Activated naive CD8-positive, alpha-beta T cell (primary cell): ENCODE measurements around the gene RNF144B.
"Not testable (repeated sequence)": the region's sequence is repeated elsewhere in the genome, so short reads cannot be mapped to it uniquely, and the experiment has no call there.

ENCODE experiments used
- H3K27ac Mint-ChIP-seq: one replicate; pipeline ENCODE4 v1.8.0; 2021; ENCODE audit warnings: mixed read lengths
- H3K27me3 Mint-ChIP-seq: one replicate; pipeline ENCODE4 v1.8.0; 2021; ENCODE audit warnings: mixed read lengths
- H3K36me3 Mint-ChIP-seq: one replicate; pipeline ENCODE4 v1.8.0; 2021; ENCODE audit warnings: mixed read lengths
- H3K4me1 Mint-ChIP-seq: one replicate; pipeline ENCODE4 v1.8.0; 2021; ENCODE audit warnings: low read depth, mixed read lengths
- H3K4me3 Mint-ChIP-seq: one replicate; pipeline ENCODE4 v1.8.0; 2021; ENCODE audit warnings: mild to moderate bottlenecking, mixed read lengths
- H3K9me3 Mint-ChIP-seq: one replicate; pipeline ENCODE4 v1.8.0; 2021; ENCODE audit warnings: low read depth, mixed read lengths

RNF144B gene

DNA sequence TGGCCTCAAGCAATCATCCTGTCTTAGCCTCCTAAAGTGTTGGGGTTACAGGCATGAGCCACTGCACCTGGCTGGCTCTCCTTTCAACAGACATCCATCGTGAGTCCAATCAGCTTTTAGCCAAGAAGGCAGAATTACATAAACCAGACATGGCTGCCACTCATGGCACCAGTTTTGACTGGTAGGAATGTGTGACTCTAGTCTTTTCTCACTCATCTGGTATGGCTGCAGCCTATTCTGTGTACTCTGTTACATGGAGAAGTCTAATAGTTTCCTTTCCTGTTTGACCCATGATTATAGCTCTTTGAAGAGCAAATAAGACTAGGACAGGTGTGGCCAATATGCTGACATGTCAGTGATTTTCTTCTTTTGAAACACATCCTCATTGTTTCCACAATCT, 27.0 kb upstream of the RNF144B start:
- peaks cover 5% of the 10 kb centered on the region for H3K9me3 Mint-ChIP-seq
- no peak overlapping the region for H3K27ac Mint-ChIP-seq
- peaks cover 5% of the 10 kb centered on the region for H3K36me3 Mint-ChIP-seq
- H3K4me3 Mint-ChIP-seq: no peak overlapping the region
- peaks cover 4% of the 10 kb centered on the region for H3K27me3 Mint-ChIP-seq
- H3K4me1 Mint-ChIP-seq: no peaks in the 10 kb centered on the region

GRCh38 chr6:18362058-18362561, 25.0 kb upstream of the RNF144B start:
- Mint-ChIP-seq H3K4me3 (no peak overlapping the region), H3K9me3 (peaks cover 5% of the 10 kb centered on the region), H3K27ac (no peak overlapping the region), H3K4me1 (no peaks in the 10 kb centered on the region), H3K27me3 (peaks cover 4% of the 10 kb centered on the region), H3K36me3 (peaks cover 5% of the 10 kb centered on the region)

DNA sequence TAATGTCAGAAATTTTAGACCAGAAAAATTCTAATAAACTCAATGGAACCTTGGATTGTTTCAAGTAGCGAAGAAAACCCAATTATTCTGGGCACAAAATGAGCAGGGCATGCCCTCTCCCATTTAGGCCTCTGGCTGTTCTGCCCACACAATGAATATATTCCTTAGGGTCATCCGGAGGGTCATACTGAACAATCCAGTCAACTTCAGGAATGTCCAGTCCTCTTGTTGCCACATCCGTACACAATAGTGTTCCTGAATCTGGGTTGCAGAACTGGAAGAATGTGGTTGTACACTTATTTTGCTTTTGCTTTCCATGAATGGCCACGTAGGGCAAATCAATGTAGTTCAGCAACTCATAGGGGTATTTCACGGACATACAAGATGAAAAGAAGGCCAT, 23.4 kb upstream of the RNF144B start:
- no peak overlapping the region for H3K27ac Mint-ChIP-seq
- H3K27me3 Mint-ChIP-seq: peaks cover 2% of the 10 kb centered on the region
- no peak overlapping the region for H3K4me3 Mint-ChIP-seq
- H3K9me3 Mint-ChIP-seq: no peaks in the 10 kb centered on the region
- no peaks in the 10 kb centered on the region for H3K36me3 Mint-ChIP-seq
- no peaks in the 10 kb centered on the region for H3K4me1 Mint-ChIP-seq

GRCh38 chr6:18364561-18364960, 22.6 kb upstream of the RNF144B start:
- H3K36me3 Mint-ChIP-seq, H3K9me3 Mint-ChIP-seq, H3K4me3 Mint-ChIP-seq, H3K27me3 Mint-ChIP-seq, H3K4me1 Mint-ChIP-seq, H3K27ac Mint-ChIP-seq: not testable (repeated sequence)

DNA sequence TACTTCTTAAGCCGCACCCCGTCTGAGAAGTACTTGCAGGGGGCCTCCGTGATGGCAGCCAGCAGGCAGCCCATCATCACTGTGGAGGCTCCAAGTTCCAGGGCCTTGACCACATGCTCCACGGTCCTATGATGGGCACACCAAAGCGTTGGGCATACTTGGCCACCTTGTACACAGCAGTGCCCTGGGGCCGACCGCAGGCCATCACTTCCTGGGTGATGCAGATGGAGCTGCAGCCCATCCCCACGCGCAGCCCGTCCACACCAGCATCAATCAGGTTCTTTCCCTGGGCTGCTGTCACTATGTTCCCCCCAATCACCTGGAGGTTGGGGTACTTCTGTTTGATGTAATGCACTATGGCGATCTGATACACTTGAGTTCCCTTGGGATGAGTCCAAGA, 19.8 kb upstream of the RNF144B start:
- Mint-ChIP-seq H3K27ac (no peak overlapping the region), H3K4me3 (no peak overlapping the region), H3K9me3 (no peaks in the 10 kb centered on the region), H3K27me3 (no peaks in the 10 kb centered on the region), H3K36me3 (no peaks in the 10 kb centered on the region), H3K4me1 (no peaks in the 10 kb centered on the region)

DNA sequence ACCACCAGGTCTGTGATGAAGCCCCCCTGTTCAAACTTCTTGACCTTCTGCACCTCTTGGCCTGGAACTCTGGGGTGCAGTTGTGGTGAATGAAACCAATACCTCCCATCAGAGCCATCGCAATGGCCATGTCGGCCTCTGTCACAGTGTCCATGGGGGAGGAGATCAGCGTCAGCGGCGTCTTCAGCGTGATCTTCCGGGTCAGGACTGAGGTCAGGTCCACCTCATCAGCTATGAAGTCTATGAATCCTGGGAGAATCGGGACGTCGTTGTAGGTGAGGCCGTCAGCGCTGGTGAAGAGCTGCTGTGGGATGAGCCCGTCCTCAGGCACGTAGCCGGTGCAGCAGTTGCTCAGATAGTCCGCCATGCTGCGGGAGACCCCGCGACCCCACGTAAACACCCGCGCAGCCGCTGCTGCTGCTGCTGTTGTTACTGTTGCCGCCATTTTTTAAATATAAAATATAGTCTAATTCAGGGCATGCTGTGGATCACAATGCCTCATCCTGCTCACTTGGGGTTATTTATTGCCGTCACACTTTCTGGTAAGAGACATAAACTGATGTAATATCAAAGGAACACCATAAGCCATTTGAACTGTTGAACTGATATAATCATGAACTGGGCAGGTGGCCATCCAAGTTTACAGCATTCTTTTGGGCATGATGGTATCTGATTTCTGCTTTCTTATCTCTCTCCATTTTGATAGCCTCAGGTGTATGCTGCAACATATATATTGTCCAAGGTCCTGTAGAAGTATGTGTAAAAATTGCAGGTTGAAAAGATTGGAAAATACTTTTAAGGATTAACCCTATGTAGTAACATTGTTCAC, 18.7 kb upstream of the RNF144B start:
- H3K4me1 Mint-ChIP-seq: no peaks in the 10 kb centered on the region
- H3K36me3 Mint-ChIP-seq: no peaks in the 10 kb centered on the region

DNA sequence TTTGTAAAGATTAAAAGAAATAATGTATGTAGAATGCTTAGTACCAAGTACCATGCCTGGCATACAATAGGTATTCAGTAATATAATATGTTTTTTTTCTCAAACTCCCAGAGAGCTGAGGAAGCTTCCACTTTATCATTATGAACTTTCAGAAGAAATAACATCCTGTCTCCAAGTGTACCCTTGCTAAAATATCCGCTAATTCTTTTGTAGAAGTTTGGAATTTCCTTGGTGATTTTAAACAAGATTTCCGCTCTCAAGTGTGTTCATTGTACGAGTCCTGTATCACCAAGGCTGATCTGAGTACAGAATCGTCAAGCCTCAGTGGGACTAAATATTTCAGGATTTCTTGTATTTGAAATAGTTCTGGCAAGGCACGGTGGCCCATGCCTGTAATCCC, 16.1 kb upstream of the RNF144B start:
- H3K4me3 Mint-ChIP-seq: no peak overlapping the region
- no peaks in the 10 kb centered on the region for H3K9me3 Mint-ChIP-seq
- no peak overlapping the region for H3K27ac Mint-ChIP-seq
- H3K36me3 Mint-ChIP-seq: no peaks in the 10 kb centered on the region
- H3K4me1 Mint-ChIP-seq: no peaks in the 10 kb centered on the region
- no peaks in the 10 kb centered on the region for H3K27me3 Mint-ChIP-seq

More for the DNA sequence above, 18.7 kb upstream of the RNF144B start:
- no peaks in the 10 kb centered on the region for H3K9me3 Mint-ChIP-seq
- no peak overlapping the region for H3K27ac Mint-ChIP-seq
- no peaks in the 10 kb centered on the region for H3K27me3 Mint-ChIP-seq
- no peak overlapping the region for H3K4me3 Mint-ChIP-seq

DNA sequence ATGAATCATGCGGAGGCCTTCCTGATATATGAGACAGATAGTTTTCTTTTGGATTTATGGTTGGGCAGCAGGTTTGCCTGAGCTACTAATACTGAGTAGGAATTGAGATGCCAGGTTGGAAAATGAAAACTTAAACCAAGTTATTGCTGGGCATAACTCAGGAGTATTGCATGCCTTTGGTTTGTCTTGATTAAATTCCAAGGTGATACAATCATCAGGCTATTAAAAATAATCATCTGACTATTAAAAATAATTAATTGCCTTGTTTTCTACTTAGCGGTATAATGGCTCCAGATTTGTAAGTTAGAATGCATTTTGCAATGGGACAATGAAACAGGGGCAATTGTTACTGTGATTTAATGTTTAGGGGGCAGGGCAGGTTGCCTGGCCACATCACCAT, 15.5 kb upstream of the RNF144B start:
- no peaks in the 10 kb centered on the region for H3K4me1 Mint-ChIP-seq
- H3K4me3 Mint-ChIP-seq: no peak overlapping the region
- H3K9me3 Mint-ChIP-seq: no peaks in the 10 kb centered on the region
- no peaks in the 10 kb centered on the region for H3K27me3 Mint-ChIP-seq
- H3K27ac Mint-ChIP-seq: no peak overlapping the region
- no peaks in the 10 kb centered on the region for H3K36me3 Mint-ChIP-seq

- H3K9me3 Mint-ChIP-seq: no peaks in the 10 kb centered on the region
- H3K27ac Mint-ChIP-seq: no peak overlapping the region
- H3K27me3 Mint-ChIP-seq: peaks cover 2% of the 10 kb centered on the region
- H3K4me1 Mint-ChIP-seq: no peaks in the 10 kb centered on the region
- H3K4me3 Mint-ChIP-seq: no peak overlapping the region
- no peaks in the 10 kb centered on the region for H3K36me3 Mint-ChIP-seq
Observed at GRCh38 chr6:18380158-18380836, 6.9 kb upstream of the RNF144B start.

DNA sequence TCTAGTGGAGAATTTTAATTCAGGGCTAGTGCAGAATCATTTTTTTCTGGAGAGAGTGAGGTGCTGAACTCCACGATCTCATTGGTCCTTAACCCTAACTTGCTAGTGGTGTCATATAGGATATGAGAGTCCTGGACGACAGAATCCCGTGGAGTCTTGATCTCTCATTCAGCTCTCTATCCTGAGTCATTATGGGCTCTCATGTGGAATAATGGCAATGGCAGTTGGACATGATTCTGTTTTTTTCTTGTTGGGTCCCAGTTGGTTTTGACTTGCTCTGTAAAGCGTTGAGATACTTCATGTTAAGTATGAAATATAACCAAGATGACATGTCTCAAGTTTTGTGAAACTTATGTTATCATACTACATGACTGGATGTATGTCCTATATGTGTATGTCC, 6.3 kb upstream of the RNF144B start:
- H3K4me3 Mint-ChIP-seq: no peak overlapping the region
- H3K9me3 Mint-ChIP-seq: no peaks in the 10 kb centered on the region
- peaks cover 2% of the 10 kb centered on the region for H3K27me3 Mint-ChIP-seq
- H3K27ac Mint-ChIP-seq: no peak overlapping the region
- H3K36me3 Mint-ChIP-seq: no peaks in the 10 kb centered on the region
- no peaks in the 10 kb centered on the region for H3K4me1 Mint-ChIP-seq

DNA sequence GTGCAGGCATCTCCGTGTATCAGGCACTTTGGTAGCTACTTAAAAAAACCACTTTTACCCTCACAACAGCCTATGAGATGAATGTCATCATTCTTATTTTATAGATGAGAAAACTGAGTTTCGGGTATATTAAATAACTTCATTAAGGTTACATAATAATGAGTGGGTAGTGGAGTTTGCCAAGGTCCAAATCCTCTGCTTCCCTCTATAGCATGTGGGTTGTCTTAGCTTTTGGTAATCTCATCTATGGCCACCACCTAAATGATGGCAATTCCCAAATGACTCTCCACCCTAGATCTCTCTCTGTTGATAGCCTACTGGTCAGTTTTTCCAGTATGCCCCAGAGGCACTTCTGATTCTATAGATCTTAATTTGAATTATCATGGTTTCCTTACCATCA, 3.7 kb upstream of the RNF144B start:
- peaks cover 2% of the 10 kb centered on the region for H3K27me3 Mint-ChIP-seq
- H3K36me3 Mint-ChIP-seq: no peaks in the 10 kb centered on the region
- H3K4me1 Mint-ChIP-seq: peaks cover 19% of the 10 kb centered on the region
- H3K4me3 Mint-ChIP-seq: no peak overlapping the region
- no peak overlapping the region for H3K27ac Mint-ChIP-seq
- H3K9me3 Mint-ChIP-seq: no peaks in the 10 kb centered on the region

- no peaks in the 10 kb centered on the region for H3K9me3 Mint-ChIP-seq
- H3K27ac Mint-ChIP-seq: no peak overlapping the region
- H3K27me3 Mint-ChIP-seq: peaks cover 2% of the 10 kb centered on the region
- H3K36me3 Mint-ChIP-seq: no peaks in the 10 kb centered on the region
- no peak overlapping the region for H3K4me3 Mint-ChIP-seq
- peaks cover 30% of the 10 kb centered on the region for H3K4me1 Mint-ChIP-seq
Observed at GRCh38 chr6:18384621-18385020, 2.5 kb upstream of the RNF144B start.

DNA sequence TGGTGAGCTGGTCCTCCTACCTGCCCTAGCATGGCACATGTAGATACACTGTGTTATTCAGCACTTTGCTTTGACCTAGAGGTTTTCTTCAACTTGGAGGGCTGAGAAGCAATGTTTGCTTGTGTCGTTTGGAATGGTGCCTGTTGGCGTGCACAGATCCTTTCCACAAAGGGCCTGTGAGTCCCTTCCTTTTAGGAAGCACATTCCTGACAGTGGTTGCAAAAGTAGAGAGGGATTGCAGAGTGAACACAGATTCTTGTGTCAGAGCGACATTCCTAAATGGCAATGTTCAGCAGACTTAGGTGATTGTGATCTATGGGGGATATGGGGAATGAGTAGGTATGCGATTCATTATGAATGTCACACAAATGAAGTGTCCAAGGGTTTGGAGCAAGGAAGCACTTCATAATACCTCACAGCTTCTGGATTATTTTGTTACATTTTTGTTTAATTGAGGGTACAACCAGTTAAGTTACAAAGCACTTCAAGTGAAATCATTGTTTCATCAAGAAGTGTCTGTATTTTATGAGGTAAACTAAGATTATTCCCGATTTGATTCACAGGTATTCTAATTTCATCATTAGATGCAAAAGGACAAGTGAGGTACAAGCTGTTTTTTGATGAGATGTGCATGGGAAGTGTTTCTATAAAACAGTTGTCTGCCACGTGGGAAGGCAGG, 713 bp upstream of the RNF144B start:
- no peaks in the 10 kb centered on the region for H3K36me3 Mint-ChIP-seq
- no peaks in the 10 kb centered on the region for H3K9me3 Mint-ChIP-seq
- H3K4me1 Mint-ChIP-seq: peaks cover 43% of the 10 kb centered on the region
- peaks cover 1% of the 10 kb centered on the region for H3K27me3 Mint-ChIP-seq
- H3K4me3 Mint-ChIP-seq: peak overlapping the region; percentile 98
- peak overlapping the region; percentile 89 for H3K27ac Mint-ChIP-seq

- H3K36me3 Mint-ChIP-seq: no peaks in the 10 kb centered on the region
- H3K4me3 Mint-ChIP-seq: peak overlapping the region; percentile 98
- peaks cover 45% of the 10 kb centered on the region for H3K4me1 Mint-ChIP-seq
- no peaks in the 10 kb centered on the region for H3K27me3 Mint-ChIP-seq
- H3K9me3 Mint-ChIP-seq: no peaks in the 10 kb centered on the region
- H3K27ac Mint-ChIP-seq: peak overlapping the region; percentile 82
Observed at GRCh38 chr6:18388271-18388670, 1.1 kb downstream of the RNF144B start.

DNA sequence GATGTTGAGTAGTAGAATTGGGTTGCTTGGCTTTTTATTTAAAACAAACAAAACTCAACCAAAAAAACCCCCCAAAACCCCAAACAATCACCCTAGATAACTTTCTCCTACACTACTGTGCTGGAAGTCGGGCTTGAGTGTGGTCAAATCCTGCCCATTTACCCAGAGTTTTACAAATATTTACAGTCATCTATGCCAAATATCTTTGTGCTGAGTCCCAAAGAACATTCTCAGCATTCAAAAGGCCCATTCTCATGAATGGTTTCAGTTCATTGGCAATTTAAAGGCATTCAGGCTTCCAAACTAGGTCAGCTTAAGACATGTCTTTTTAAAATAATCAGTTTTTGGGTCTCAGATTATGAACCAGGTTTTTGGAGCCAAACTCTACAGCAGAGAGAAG, 1.8 kb downstream of the RNF144B start:
- Mint-ChIP-seq H3K9me3 (no peaks in the 10 kb centered on the region), H3K4me3 (peak overlapping the region; percentile 98), H3K4me1 (peaks cover 48% of the 10 kb centered on the region), H3K27ac (no peak overlapping the region), H3K36me3 (peaks cover 4% of the 10 kb centered on the region), H3K27me3 (no peaks in the 10 kb centered on the region)
